Activated B cell treated with CpG ODN at 0.5 μM for 24 hours (primary cell): ENCODE results near the gene RFLNA. TPM values are rescaled to one million over a fixed set of nuclear protein-coding genes. Genes with fewer than 3 reads are reported as not detected.

Source experiments
- ATAC-seq: fragments of 200-7000 bp; cut with Tn5 transposase; one replicate; pipeline ENCODE4 v1.10.0; 2021; ENCODE audit warnings: low read depth, mild to moderate bottlenecking, moderate library complexity
- CTCF ChIA-PET: fragments of 350-600 bp; sonication (Branson Sonifier 250); formaldehyde crosslinking; loops from one replicate; lab custom pipeline; 2021; ENCODE audit warnings: antibody characterized with exemption; lab: Charles Lee
- POLR2A ChIA-PET: fragments of 350-600 bp; sonication (Branson Sonifier 250); formaldehyde crosslinking; loops from one replicate; lab custom pipeline; 2021; ENCODE audit warnings: antibody characterized with exemption; lab: Charles Lee
- DNase-seq: peaks from one replicate; pipeline ENCODE4 v3.0.0; 2022
- H3K27ac Mint-ChIP-seq: one replicate; pipeline ENCODE4 v1.8.0; 2020; ENCODE audit warnings: mixed read lengths
- H3K27me3 Mint-ChIP-seq: one replicate; pipeline ENCODE4 v1.8.0; 2021; ENCODE audit warnings: mixed read lengths
- H3K36me3 Mint-ChIP-seq: one replicate; pipeline ENCODE4 v1.8.0; 2021; ENCODE audit warnings: low read depth, mixed read lengths
- H3K4me1 Mint-ChIP-seq: one replicate; pipeline ENCODE4 v1.8.0; 2021; ENCODE audit warnings: mixed read lengths
- H3K4me3 Mint-ChIP-seq: one replicate; pipeline ENCODE4 v1.8.0; 2020; ENCODE audit warnings: mild to moderate bottlenecking, mixed read lengths
- H3K9me3 Mint-ChIP-seq: one replicate; pipeline ENCODE4 v1.8.0; 2020; ENCODE audit warnings: mixed read lengths
- CTCF ChIP-seq: fragments of 200-600 bp; IDR thresholded peaks from one replicate; pipeline ENCODE4 v1.8.0; 2022; ENCODE audit warnings: antibody characterized with exemption, mild to moderate bottlenecking
- intact Hi-C: fragments of 100-400 bp; cut with micrococcal nuclease; formaldehyde crosslinking; loops from one replicate; pipeline ENCODE4 v1.15.1; 2024
- total RNA-seq: library from RNA; stranded (reverse); gene quantifications from 2 replicates; pipeline ENCODE4 v1.2.3, GENCODE V29; 2022

Gene RFLNA
- total RNA-seq, 1 donor from 2014 or later, result not detected

- DNase-seq (no peak), ATAC-seq (no peak)
- intact Hi-C loops, result no loop called here
- TF ChIP-seq CTCF, result no peak
- CTCF ChIA-PET, result no interaction called here
- POLR2A ChIA-PET, result no interaction called here
- Mint-ChIP-seq H3K27me3 (peaks cover 25% of the 10 kb centered on the region), H3K4me1 (no peaks in the 10 kb centered on the region), H3K9me3 (peaks cover 11% of the 10 kb centered on the region), H3K4me3 (no peak overlapping the region), H3K27ac (no peak overlapping the region), H3K36me3 (no peaks in the 10 kb centered on the region)
Measured at GRCh38 chr12:124283326-124283725, 11.6 kb upstream of the RFLNA start.

- TF ChIP-seq CTCF, result no peak
- DNase-seq (no peak), ATAC-seq (no peak)
- H3K4me3 Mint-ChIP-seq, result no peak overlapping the region
- ChIA-PET POLR2A (no interaction called here), CTCF (no interaction called here)
- no peaks in the 10 kb centered on the region for H3K36me3 Mint-ChIP-seq
- peaks cover 11% of the 10 kb centered on the region for H3K9me3 Mint-ChIP-seq
- intact Hi-C loops, result no loop called here
- no peaks in the 10 kb centered on the region for H3K4me1 Mint-ChIP-seq
- H3K27me3 Mint-ChIP-seq, result peaks cover 15% of the 10 kb centered on the region
- H3K27ac Mint-ChIP-seq, result no peak overlapping the region
Measured at GRCh38 chr12:124284368-124284767, 10.5 kb upstream of the RFLNA start.

GRCh38 chr12:124286414-124286813 lies 8.5 kb upstream of the RFLNA start:
- Mint-ChIP-seq H3K4me3 (no peak overlapping the region), H3K9me3 (peaks cover 11% of the 10 kb centered on the region), H3K27me3 (peaks cover 11% of the 10 kb centered on the region), H3K4me1 (no peaks in the 10 kb centered on the region), H3K36me3 (no peaks in the 10 kb centered on the region), H3K27ac (no peak overlapping the region)
- POLR2A ChIA-PET, result no interaction called here
- DNase-seq, result no peak
- no peak for TF ChIP-seq CTCF
- intact Hi-C loops, result no loop called here
- CTCF ChIA-PET, result no interaction called here
- ATAC-seq, result no peak

GRCh38 chr12:124286971-124287370 lies 7.9 kb upstream of the RFLNA start:
- no peak for DNase-seq
- no peak for ATAC-seq
- H3K4me1 Mint-ChIP-seq, result no peaks in the 10 kb centered on the region
- no peak overlapping the region for H3K27ac Mint-ChIP-seq
- no peaks in the 10 kb centered on the region for H3K36me3 Mint-ChIP-seq
- POLR2A ChIA-PET, result no interaction called here
- H3K9me3 Mint-ChIP-seq, result peaks cover 11% of the 10 kb centered on the region
- CTCF ChIA-PET, result no interaction called here
- no peak for TF ChIP-seq CTCF
- peaks cover 13% of the 10 kb centered on the region for H3K27me3 Mint-ChIP-seq
- intact Hi-C loops, result no loop called here
- H3K4me3 Mint-ChIP-seq, result no peak overlapping the region

GRCh38 chr12:124289634-124290600 lies 5.0 kb upstream of the RFLNA start:
- DNase-seq, result no peak
- CTCF ChIA-PET, result no interaction called here
- no peaks in the 10 kb centered on the region for H3K36me3 Mint-ChIP-seq

More at GRCh38 chr12:124289634-124290600, 5.0 kb upstream of the RFLNA start:
- no peak for ATAC-seq
- TF ChIP-seq CTCF, result no peak
- Mint-ChIP-seq H3K9me3 (peaks cover 6% of the 10 kb centered on the region), H3K27me3 (peaks cover 21% of the 10 kb centered on the region), H3K4me1 (no peaks in the 10 kb centered on the region), H3K4me3 (no peak overlapping the region), H3K27ac (no peak overlapping the region)
- POLR2A ChIA-PET, result no interaction called here
- intact Hi-C loops, result no loop called here
